NCI-H82 treated with DMSO at 0.1 percent for 48 hours (cell line): ENCODE data around the gene CSH2.
"Not testable (repeated sequence)": the region's sequence is repeated elsewhere in the genome, so short reads cannot be mapped to it uniquely, and the experiment has no call there.

Experiments
- DNase-seq: peaks from one replicate; lab custom pipeline; 2025; ENCODE audit not compliant: unreplicated experiment; lab: John Stamatoyannopoulos, UW

Gene CSH2

DNA sequence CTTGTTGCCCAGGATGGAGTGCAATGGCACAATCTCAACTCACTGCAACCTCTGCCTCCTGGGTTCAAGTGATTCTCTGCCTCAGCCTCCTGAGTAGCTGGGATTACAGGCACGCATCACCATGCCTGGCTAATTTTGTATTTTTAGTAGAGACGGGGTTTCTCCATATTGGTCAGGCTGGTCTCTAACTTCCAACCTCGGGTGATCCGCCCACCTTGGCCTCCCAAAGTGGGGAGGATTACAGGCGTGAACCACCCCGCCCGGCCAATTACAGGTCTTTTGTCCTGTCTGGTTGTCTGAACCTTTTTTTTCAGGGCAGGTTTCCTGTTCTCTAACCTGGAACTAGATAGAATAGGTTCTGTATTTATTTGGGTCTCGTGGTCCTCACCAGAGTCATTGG lies 17.1 kb downstream of the CSH2 start:
- DNase-seq: not testable (repeated sequence)

DNA sequence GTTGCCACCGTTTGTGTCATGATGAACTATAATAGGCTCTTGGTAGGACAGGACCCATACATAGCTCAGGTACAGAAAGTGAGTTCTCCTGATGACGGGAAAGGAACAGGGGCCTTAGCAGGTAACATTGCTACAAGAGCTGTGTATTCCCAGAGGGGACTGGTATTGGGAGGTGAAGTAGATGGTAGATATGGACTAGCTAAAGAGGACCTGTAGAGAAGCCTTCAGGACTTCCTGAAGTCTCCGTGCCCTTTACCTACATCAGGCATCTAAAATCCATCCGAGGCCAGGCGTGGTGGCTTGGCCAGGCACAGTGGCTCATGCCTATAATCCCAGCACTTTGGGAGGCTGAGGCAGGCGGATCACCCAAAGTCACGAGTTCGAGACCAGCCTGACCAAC lies 18.3 kb downstream of the CSH2 start:
- no peak for DNase-seq

DNA sequence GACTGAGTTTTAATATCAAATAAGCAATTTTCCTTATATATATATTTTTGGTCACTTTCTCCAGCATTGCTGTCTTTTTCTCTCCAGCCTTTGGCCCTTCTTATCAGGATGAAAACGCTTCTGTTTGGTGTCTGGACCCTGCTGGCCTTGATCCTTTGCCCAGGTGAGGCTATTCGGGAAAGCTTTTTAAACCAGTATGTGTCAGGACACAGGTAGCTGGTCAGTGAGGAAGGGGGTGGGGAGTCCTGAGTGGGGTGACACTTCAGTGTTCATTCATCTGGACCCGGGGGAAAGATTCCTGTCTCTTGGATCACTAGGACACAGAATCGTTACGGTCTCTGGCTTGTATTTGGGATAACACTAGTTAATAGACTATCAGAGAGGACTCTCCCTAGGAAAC lies 18.8 kb downstream of the CSH2 start:
- no peak for DNase-seq

GRCh38 chr17:63853260-63853659 lies 20.2 kb downstream of the CSH2 start:
- DNase-seq: no peak

DNA sequence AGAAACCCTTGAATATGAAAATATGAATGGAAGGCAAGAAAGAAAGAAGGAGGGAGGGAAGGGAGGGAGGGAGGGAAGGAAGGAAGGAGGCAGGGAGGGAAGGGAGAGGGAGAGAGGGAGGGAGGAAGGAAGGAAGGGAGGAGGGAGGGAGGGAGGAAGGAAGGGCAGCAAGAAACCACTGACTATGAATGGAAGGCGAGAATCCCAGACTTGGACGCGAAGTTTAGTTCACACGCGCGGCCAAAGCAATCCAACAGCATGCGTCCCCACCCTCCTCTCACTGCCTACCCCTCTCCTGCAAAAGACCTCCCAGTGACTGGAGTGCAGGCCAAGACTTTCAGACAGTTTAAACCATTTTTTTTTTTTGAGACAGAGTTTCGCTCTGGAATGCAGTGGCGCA lies 23.1 kb downstream of the CSH2 start:
- no peak for DNase-seq

DNA sequence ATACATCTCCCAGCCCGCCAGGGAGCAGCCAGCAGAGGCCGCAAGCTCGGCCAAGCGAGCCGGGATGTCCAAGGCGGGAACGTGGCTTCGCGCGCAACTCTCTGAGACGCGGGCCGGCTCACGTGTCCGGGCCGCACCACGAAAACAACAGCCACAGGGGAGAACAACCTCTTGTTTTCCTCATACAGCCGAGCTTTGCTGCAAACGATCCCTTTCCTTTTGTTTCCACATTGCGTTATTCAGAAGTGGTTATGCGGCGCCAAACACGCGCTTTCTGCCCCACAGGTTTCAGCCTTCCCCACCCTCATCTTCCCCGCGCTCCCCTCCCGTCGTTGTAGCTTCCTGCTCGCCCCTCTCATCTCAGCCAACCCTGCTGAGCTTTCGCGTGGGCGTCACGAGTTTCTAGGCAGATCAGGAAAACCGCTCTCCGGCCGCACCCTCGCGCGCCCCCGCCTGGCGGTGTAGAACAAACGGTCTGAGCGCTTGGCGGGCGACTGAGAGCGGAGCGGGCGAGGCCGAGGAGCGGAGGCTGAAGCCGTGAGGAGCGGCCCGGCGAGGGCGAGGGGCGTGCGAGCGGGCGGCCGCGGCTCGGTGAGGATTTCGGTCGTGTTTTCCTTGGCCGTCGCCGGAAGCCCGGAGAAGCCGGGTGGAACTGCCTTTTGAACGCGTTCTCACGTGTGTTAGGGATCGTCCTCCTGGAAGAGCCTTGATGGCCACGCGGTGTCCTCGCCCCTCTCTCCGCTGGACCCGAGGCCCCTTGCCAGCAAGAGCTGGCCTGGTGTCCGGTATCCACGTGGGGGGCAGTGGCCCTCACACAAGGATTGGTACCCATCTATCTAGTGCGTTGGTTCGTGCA lies 24.4 kb downstream of the CSH2 start:
- no peak for DNase-seq

GRCh38 chr17:63847525-63848249 lies 25.8 kb downstream of the CSH2 start:
- DNase-seq: no peak

DNA sequence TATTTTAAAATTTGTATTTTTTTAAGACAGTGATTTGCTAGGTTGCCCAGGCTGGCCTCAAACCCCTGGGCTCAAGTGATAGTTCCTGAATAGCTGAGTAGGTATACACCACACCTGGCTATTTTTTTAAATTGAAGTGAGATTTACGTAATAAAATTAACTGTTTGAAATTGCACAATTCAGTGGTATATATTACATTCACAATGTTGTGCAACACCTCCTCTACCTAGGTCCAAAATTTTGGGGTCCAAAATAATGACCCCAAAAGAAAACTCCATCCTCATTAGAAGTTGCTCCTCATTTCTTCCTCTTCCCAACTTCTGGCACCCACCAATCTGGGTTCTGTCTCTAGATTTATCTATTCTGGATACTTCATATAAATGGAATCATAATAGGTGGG lies 28.0 kb downstream of the CSH2 start:
- no peak for DNase-seq

GRCh38 chr17:63843910-63844677 lies 29.4 kb downstream of the CSH2 start:
- DNase-seq: peak; percentile 45

GRCh38 chr17:63843387-63843888 lies 30.0 kb downstream of the CSH2 start:
- not testable (repeated sequence) for DNase-seq

GRCh38 chr17:63842540-63843386 lies 30.7 kb downstream of the CSH2 start, which contains the start of gene SMARCD2:
Gene SMARCD2, minus strand, starts transcription at chr17:63842685. Its CDS starts 11 bp downstream, at chr17:63842674.
- peak; percentile 95 for DNase-seq

DNA sequence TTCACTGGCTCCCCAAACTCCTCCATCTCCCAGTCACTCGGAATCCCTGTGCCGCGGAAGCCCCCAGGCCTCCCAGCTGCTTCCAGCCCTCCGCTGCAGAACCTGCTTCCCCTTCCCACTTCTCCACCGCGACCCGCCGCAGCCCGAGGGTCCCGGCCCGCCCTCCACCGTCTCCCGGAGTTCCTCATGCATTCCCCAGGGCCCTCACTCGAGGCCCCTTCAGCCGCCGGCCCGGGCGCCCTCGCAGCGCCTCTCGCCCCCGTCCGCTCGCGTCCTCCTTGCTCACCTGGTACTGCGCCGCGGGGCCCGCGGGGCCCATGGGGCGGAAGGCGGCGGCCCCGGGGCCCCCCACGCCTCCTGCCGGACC lies 31.3 kb downstream of the CSH2 start:
- no peak for DNase-seq

- DNase-seq: no peak
These were observed 31.9 kb downstream of the CSH2 start for GRCh38 chr17:63841350-63842172.

- DNase-seq: no peak
These were observed 32.7 kb downstream of the CSH2 start for GRCh38 chr17:63840591-63841349.

DNA sequence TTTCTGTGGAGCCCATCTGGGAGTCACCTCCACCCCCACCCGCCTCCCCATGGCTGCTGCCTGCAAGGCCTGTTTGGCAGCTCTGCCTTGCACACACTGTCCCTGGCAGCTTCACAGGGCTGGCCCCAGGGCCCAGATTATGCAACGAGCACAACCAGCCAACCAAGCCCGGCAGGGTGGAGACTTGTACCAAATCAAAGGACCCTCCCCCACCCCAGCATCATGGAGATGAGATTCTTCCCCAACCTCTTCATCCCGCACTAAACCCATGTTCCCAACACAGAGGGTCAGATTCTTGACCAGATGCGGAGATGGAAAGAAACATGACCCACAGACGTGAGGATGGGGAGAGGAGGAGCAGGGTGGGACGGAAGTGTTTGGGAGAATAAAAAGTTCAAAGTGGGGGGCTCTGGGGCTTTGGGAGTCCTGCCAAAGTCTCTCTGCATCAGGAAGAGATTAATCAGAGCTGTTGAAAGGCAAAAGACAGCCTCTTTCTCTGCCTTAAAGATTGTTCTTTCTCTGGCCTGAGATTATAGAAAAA lies 34.8 kb downstream of the CSH2 start:
- DNase-seq: no peak

DNA sequence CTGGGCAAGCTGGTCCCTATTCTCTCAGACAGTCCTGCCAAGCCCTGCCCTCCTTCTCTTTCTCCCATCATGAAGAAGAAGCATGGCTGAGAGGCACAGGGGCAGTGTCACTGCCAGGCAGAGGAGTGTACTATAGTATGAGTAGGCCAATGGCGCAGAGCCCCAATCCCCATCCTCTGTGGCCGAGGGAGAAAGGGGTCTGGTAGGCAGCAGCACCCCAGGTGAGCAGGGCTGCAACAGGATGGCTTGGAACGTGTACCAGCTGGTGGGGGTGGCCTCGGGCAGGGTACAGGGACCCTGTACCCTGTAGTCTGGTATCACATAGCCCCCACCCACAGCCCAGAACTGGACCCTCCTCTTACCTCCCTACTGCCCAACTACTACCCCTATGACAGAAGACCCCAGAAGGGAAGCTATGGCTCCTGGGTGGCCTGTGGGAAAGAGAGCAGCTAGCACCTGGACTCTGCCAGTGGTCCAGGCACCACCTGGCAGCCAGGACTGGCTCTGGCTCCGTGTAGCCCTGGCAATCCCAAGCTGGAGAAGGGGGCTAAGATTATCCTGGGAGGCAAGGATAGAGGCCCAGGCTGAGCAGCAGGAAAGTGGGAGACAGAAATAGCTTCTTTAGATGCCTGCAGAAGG lies 35.4 kb downstream of the CSH2 start:
- DNase-seq: no peak

GRCh38 chr17:63837480-63837879 lies 36.0 kb downstream of the CSH2 start:
- DNase-seq: no peak

- no peak for DNase-seq
These were observed 36.7 kb downstream of the CSH2 start for GRCh38 chr17:63836811-63837210.
